H9 (cell line): ENCODE results near the gene THBS3. TPM values are rescaled to one million over a fixed set of nuclear protein-coding genes. Genes with fewer than 3 reads are reported as not detected.

Experiments
- DNase-seq: peaks from one replicate; pipeline ENCODE4 v3.0.0-alpha.2; 2017
- H2AFZ ChIP-seq: one replicate; pipeline ENCODE4 v1.6.1; 2013; ENCODE audit warnings: mild to moderate bottlenecking, low read length, control low read depth, moderate library complexity
- H2AK5ac ChIP-seq: 2 replicates; pipeline ENCODE4 v1.6.1; 2013; ENCODE audit warnings: low read length, control low read depth, mixed read lengths; ENCODE audit not compliant: insufficient read length
- H2BK120ac ChIP-seq: one replicate; pipeline ENCODE4 v1.6.1; 2013; ENCODE audit warnings: low read depth, mild to moderate bottlenecking, low read length, control low read depth, inconsistent platforms; ENCODE audit not compliant: poor library complexity, severe bottlenecking
- H2BK12ac ChIP-seq: 2 replicates; pipeline ENCODE4 v1.6.1; 2013; ENCODE audit warnings: low read length, control low read depth, mixed read lengths, low read depth; ENCODE audit not compliant: insufficient read length
- H2BK15ac ChIP-seq: 2 replicates; pipeline ENCODE4 v1.6.1; 2013; ENCODE audit warnings: low read depth, low read length, control low read depth
- H2BK20ac ChIP-seq: one replicate; pipeline ENCODE4 v1.6.1; 2013; ENCODE audit warnings: low read depth, mild to moderate bottlenecking, low read length, control low read depth, inconsistent platforms; ENCODE audit not compliant: poor library complexity, severe bottlenecking
- H2BK5ac ChIP-seq: 2 replicates; pipeline ENCODE4 v1.6.1; 2013; ENCODE audit warnings: low read length, control low read depth, mixed read lengths; ENCODE audit not compliant: insufficient read length
- H3K14ac ChIP-seq: 2 replicates; pipeline ENCODE4 v1.6.1; 2013; ENCODE audit warnings: low read length, control low read depth; ENCODE audit not compliant: insufficient read depth
- H3K18ac ChIP-seq: 2 replicates; pipeline ENCODE4 v1.6.1; 2013; ENCODE audit warnings: low read depth, mild to moderate bottlenecking, mixed read lengths, low read length, control low read depth; ENCODE audit not compliant: insufficient read length
- H3K23ac ChIP-seq: 2 replicates; pipeline ENCODE4 v1.6.1; 2013; ENCODE audit warnings: low read length, control low read depth, mixed read lengths, low read depth; ENCODE audit not compliant: insufficient read length
- H3K23me2 ChIP-seq: 2 replicates; pipeline ENCODE4 v1.6.1; 2013; ENCODE audit warnings: low read depth, mild to moderate bottlenecking, mixed read lengths, low read length, control low read depth; ENCODE audit not compliant: insufficient read length, poor library complexity, severe bottlenecking
- H3K27ac ChIP-seq: 2 replicates; pipeline ENCODE4 v1.5.1; 2013; ENCODE audit warnings: low read length, control low read depth, mixed read lengths, low read depth; ENCODE audit not compliant: insufficient read length
- H3K27me3 ChIP-seq: 2 replicates; pipeline ENCODE4 v1.6.1; 2013; ENCODE audit warnings: low read length, control low read depth, inconsistent platforms; ENCODE audit not compliant: insufficient read depth
- H3K4ac ChIP-seq: 2 replicates; pipeline ENCODE4 v1.6.1; 2013; ENCODE audit warnings: low read depth, mild to moderate bottlenecking, control low read depth, inconsistent platforms, low read length, moderate library complexity
- H3K4me1 ChIP-seq: 2 replicates; pipeline ENCODE4 v1.6.1; 2013; ENCODE audit warnings: low read length, control low read depth, inconsistent platforms; ENCODE audit not compliant: insufficient read depth
- H3K4me2 ChIP-seq: 2 replicates; pipeline ENCODE4 v1.6.1; 2013; ENCODE audit warnings: low read length, control low read depth, mixed read lengths; ENCODE audit not compliant: insufficient read length, insufficient read depth
- H3K56ac ChIP-seq: 2 replicates; pipeline ENCODE4 v1.6.1; 2013; ENCODE audit warnings: low read depth, mild to moderate bottlenecking, mixed read lengths, low read length, control low read depth; ENCODE audit not compliant: insufficient read length
- H3K79me1 ChIP-seq: 2 replicates; pipeline ENCODE4 v1.6.1; 2013; ENCODE audit warnings: low read depth, mild to moderate bottlenecking, moderate library complexity, low read length, control low read depth, inconsistent platforms; ENCODE audit not compliant: insufficient read depth, poor library complexity, severe bottlenecking
- H3K79me2 ChIP-seq: 2 replicates; pipeline ENCODE4 v1.6.1; 2013; ENCODE audit warnings: low read length, control low read depth, inconsistent platforms; ENCODE audit not compliant: insufficient read depth
- H3K9ac ChIP-seq: 2 replicates; pipeline ENCODE4 v1.6.1; 2013; ENCODE audit warnings: low read length, control low read depth, mixed read lengths; ENCODE audit not compliant: insufficient read length; ENCODE audit errors: extremely low read depth
- H3K9me3 ChIP-seq: one replicate; pipeline ENCODE4 v1.6.1; 2013; ENCODE audit warnings: low read depth, low read length, inconsistent platforms; ENCODE audit not compliant: control insufficient read depth
- H3T11ph ChIP-seq: one replicate; pipeline ENCODE4 v1.6.1; 2013; ENCODE audit warnings: mild to moderate bottlenecking, low read length, control low read depth, inconsistent platforms
- H4K20me1 ChIP-seq: one replicate; pipeline ENCODE4 v1.6.1; 2013; ENCODE audit not compliant: control insufficient read depth, insufficient read length, insufficient read depth
- H4K5ac ChIP-seq: 2 replicates; pipeline ENCODE4 v1.6.1; 2013; ENCODE audit warnings: low read depth, mild to moderate bottlenecking, mixed read lengths, low read length, control low read depth; ENCODE audit not compliant: insufficient read length
- H4K8ac ChIP-seq: replicated peaks from 2 replicates; pipeline ENCODE4 v1.6.1; 2013; ENCODE audit warnings: low read length, control low read depth, mixed read lengths, low read depth; ENCODE audit not compliant: insufficient read length
- H4K91ac ChIP-seq: 2 replicates; pipeline ENCODE4 v1.6.1; 2013; ENCODE audit warnings: low read depth, mild to moderate bottlenecking, moderate library complexity, mixed read lengths, low read length, control low read depth; ENCODE audit not compliant: insufficient read length
- H3K27ac Mint-ChIP-seq, 3 experiments: 2 replicates in 2 of 3; 3 replicates in 1 of 3; pipeline ENCODE4 v1.8.0; 2020 to 2021; ENCODE audit warnings: mixed read lengths in 3 of 3, mild to moderate bottlenecking in 1 of 3, moderate library complexity in 1 of 3
- H3K27me3 Mint-ChIP-seq: 2 replicates; pipeline ENCODE4 v1.8.0; 2021; ENCODE audit warnings: low read depth, mild to moderate bottlenecking, moderate library complexity, mixed read lengths
- H3K36me3 Mint-ChIP-seq, 3 experiments: 2 replicates in 2 of 3; 3 replicates in 1 of 3; pipeline ENCODE4 v1.8.0; 2020 to 2021; ENCODE audit warnings: low read depth in 3 of 3, mixed read lengths in 3 of 3; ENCODE audit not compliant: insufficient read depth in 1 of 3
- H3K4me1 Mint-ChIP-seq, 2 experiments: 2 replicates each; pipeline ENCODE4 v1.8.0; 2020; ENCODE audit warnings: mixed read lengths in 2 of 2
- H3K4me3 Mint-ChIP-seq, 2 experiments: 2 replicates in 1 of 2; 3 replicates in 1 of 2; pipeline ENCODE4 v1.8.0; 2020 to 2021; ENCODE audit warnings: mild to moderate bottlenecking in 2 of 2, mixed read lengths in 2 of 2, moderate library complexity in 1 of 2
- H3K9me3 Mint-ChIP-seq, 2 experiments: 2 replicates in 1 of 2; 3 replicates in 1 of 2; pipeline ENCODE4 v1.8.0; 2020; ENCODE audit warnings: mild to moderate bottlenecking in 2 of 2, mixed read lengths in 2 of 2, moderate library complexity in 1 of 2
- WGBS: extraction: QIAGEN DNeasy Blood & Tissue Kit; methylation state at CpG from one replicate; pipeline ENCODE4 v1.1.7; 2013; ENCODE audit warnings: missing lambda C conversion rate, low lambda C conversion rate, mixed read lengths; ENCODE audit not compliant: insufficient read length; ENCODE audit errors: extremely low coverage; 5-methylcytosine and 5-hydroxymethylcytosine counted together
- total RNA-seq: library from RNA; stranded (reverse); gene quantifications from 2 replicates; pipeline ENCODE4 v1.2.1, GENCODE V29; 2021
- TF ChIP-seq, protein P1 (sequence below): fragments of 200-600 bp; sonication (generic); conservative IDR thresholded peaks from 3 replicates; pipeline ENCODE4 v1.8.0; 2021; ENCODE audit warnings: antibody characterized with exemption, mild to moderate bottlenecking

Gene THBS3
- total RNA-seq, 1 experiment from 2014 or later, result 5.9 TPM

DNA sequence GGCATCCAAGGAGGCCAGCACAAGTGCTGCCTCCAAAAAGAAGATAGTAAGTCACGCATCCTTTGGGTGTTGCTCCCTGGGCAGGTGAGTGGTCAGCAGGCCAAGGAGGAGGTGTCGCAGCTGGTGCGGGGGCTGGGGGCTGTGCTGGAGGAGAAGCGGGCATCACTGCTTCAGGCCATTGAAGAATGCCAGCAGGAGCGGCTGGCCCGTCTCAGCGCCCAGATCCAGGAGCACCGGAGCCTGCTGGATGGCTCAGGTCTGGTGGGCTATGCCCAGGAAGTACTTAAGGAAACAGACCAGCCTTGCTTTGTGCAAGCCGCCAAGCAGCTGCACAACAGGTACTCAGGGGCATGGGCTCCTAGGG, 29.8 kb downstream of the THBS3 start:
- H3K4me1 Mint-ChIP-seq, result peaks cover 15 to 28% of the 10 kb centered on the region in 2 experiments
- H2BK120ac ChIP-seq, result no peak overlapping the region
- WGBS, result no CpG with 5 or more reads among the region's 9 CpGs
- H3T11ph ChIP-seq, result no peak overlapping the region
- TF ChIP-seq, protein P1, sequence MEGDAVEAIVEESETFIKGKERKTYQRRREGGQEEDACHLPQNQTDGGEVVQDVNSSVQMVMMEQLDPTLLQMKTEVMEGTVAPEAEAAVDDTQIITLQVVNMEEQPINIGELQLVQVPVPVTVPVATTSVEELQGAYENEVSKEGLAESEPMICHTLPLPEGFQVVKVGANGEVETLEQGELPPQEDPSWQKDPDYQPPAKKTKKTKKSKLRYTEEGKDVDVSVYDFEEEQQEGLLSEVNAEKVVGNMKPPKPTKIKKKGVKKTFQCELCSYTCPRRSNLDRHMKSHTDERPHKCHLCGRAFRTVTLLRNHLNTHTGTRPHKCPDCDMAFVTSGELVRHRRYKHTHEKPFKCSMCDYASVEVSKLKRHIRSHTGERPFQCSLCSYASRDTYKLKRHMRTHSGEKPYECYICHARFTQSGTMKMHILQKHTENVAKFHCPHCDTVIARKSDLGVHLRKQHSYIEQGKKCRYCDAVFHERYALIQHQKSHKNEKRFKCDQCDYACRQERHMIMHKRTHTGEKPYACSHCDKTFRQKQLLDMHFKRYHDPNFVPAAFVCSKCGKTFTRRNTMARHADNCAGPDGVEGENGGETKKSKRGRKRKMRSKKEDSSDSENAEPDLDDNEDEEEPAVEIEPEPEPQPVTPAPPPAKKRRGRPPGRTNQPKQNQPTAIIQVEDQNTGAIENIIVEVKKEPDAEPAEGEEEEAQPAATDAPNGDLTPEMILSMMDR, result no peak
- H3K4me1 ChIP-seq, result no peaks in the 10 kb centered on the region
- no peaks in the 10 kb centered on the region for H3K9me3 Mint-ChIP-seq
- H4K91ac ChIP-seq, result no peak overlapping the region
- no peak overlapping the region; a peak in 1 of 5 replicates for H3K4me3 Mint-ChIP-seq
- no peaks in the 10 kb centered on the region for H3K79me1 ChIP-seq
- no peak overlapping the region for H3K4me2 ChIP-seq
- no peak overlapping the region for H4K8ac ChIP-seq
- no peak overlapping the region for H3K56ac ChIP-seq
- peaks cover 14% of the 10 kb centered on the region for H3K23me2 ChIP-seq
- no peak overlapping the region for H2AK5ac ChIP-seq
- DNase-seq, result no peak
- no peak overlapping the region for H3K4ac ChIP-seq
- peaks cover 38 to 57% (median 53%) of the 10 kb centered on the region in 3 experiments for H3K36me3 Mint-ChIP-seq
- H3K9ac ChIP-seq, result no peak overlapping the region
- no peak overlapping the region for H3K27ac Mint-ChIP-seq
- no peaks in the 10 kb centered on the region for H3K27me3 ChIP-seq
- no peaks in the 10 kb centered on the region for H3K79me2 ChIP-seq
- no peak overlapping the region for H2BK20ac ChIP-seq
- no peak overlapping the region for H3K23ac ChIP-seq
- H3K18ac ChIP-seq, result no peak overlapping the region
- H2BK5ac ChIP-seq, result no peak overlapping the region
- H2AFZ ChIP-seq, result no peak overlapping the region
- H3K27ac ChIP-seq, result no peak overlapping the region
- H3K14ac ChIP-seq, result no peak overlapping the region
- no peak overlapping the region for H2BK12ac ChIP-seq
- H3K9me3 ChIP-seq, result no peaks in the 10 kb centered on the region
- H3K27me3 Mint-ChIP-seq, result no peaks in the 10 kb centered on the region; the same call in none of the 2 replicates
- no peaks in the 10 kb centered on the region for H4K20me1 ChIP-seq
- no peak overlapping the region for H4K5ac ChIP-seq
- H2BK15ac ChIP-seq, result no peak overlapping the region
